Activated CD8-positive, alpha-beta memory T cell treated with anti-CD3 and anti-CD28 coated beads, Interleukin-2, amount 50 U/mL, for 1 hour (primary cell): ENCODE data around the gene CABP5.
"Not testable (repeated sequence)": the region's sequence is repeated elsewhere in the genome, so short reads cannot be mapped to it uniquely, and the experiment has no call there.

Experiments used
- DNase-seq: peaks from one replicate; pipeline ENCODE4 v3.0.0-alpha.2; 2020; ENCODE audit errors: extremely low read depth

Gene CABP5

GRCh38 chr19:48043675-48044258 is at the start of gene CABP5:
Gene CABP5, minus strand, starts transcription at chr19:48044079. Its CDS starts 157 bp downstream, at chr19:48043922.
- DNase-seq = no peak

GRCh38 chr19:48091111-48091718 is 47.3 kb upstream of the CABP5 start:
- not testable (repeated sequence) for DNase-seq

GRCh38 chr19:48090281-48090802 is 46.5 kb upstream of the CABP5 start:
- no peak for DNase-seq

GRCh38 chr19:48088991-48089390 is 45.1 kb upstream of the CABP5 start:
- not testable (repeated sequence) for DNase-seq

- no peak for DNase-seq
Measured at GRCh38 chr19:48085904-48086864, 42.3 kb upstream of the CABP5 start.

GRCh38 chr19:48085076-48085475 is 41.2 kb upstream of the CABP5 start:
- no peak for DNase-seq

- no peak for DNase-seq
Measured at GRCh38 chr19:48081106-48081505, 37.2 kb upstream of the CABP5 start.

- not testable (repeated sequence) for DNase-seq
Measured at GRCh38 chr19:48070177-48070769, 26.4 kb upstream of the CABP5 start.

GRCh38 chr19:48069435-48069834 is 25.6 kb upstream of the CABP5 start:
- DNase-seq = no peak

GRCh38 chr19:48064509-48064908 is 20.6 kb upstream of the CABP5 start:
- DNase-seq = no peak

GRCh38 chr19:48061401-48062344 is 17.8 kb upstream of the CABP5 start:
- no peak for DNase-seq

GRCh38 chr19:48060381-48060780 is 16.5 kb upstream of the CABP5 start:
- no peak for DNase-seq

GRCh38 chr19:48059331-48059730 is 15.5 kb upstream of the CABP5 start:
- DNase-seq = no peak

- DNase-seq = no peak
Measured at GRCh38 chr19:48053856-48054255, 10.0 kb upstream of the CABP5 start.

GRCh38 chr19:48053076-48053475 is 9.2 kb upstream of the CABP5 start:
- DNase-seq = no peak

- DNase-seq = no peak
Measured at GRCh38 chr19:48051335-48052033, 7.6 kb upstream of the CABP5 start.

- DNase-seq = no peak
Measured at GRCh38 chr19:48044561-48044960, 682 bp upstream of the CABP5 start.

GRCh38 chr19:48041877-48042580 is 1.9 kb downstream of the CABP5 start:
- no peak for DNase-seq

- DNase-seq = no peak
Measured at GRCh38 chr19:48036765-48037164, 7.1 kb downstream of the CABP5 start.

GRCh38 chr19:48033604-48034003 is 10.3 kb downstream of the CABP5 start:
- DNase-seq = no peak
